Measurements from ENCODE around the gene GATB.

DNA sequence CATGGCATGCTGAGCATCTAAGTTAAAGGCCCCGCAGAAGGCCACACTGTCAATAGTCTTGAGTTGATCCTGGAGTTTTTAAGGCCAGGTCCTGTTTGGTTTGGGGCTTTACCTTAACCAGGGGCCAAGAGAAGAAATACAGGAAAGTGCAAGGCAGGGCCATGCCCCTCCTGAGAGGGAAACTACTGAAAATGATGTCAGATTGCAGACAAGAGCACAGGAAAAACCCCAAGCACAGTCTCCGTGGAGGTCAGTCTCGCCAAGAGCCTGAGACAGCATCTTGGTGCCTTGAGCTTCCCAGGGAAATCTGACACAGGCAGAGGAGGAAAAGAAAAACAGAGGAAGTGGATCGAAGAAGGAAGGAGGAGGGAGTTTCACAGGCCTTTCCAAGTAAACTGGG lies 32.2 kb upstream of the GATB start:
- TF ChIP-seq CTCF (conservative IDR thresholded peaks at IDR 0.05; ENCODE audit: low read depth in 2 of 2) (no peak), EZH2 (IDR thresholded peaks at IDR 0.05; ENCODE audit: low read depth, unreplicated experiment) (no peak), NANOG (IDR thresholded peaks at IDR 0.05; ENCODE audit: borderline replicate concordance) (no peak), POLR2AphosphoS5 (IDR thresholded peaks at IDR 0.05; ENCODE audit: low read depth) (no peak), EZH2phosphoT487 (IDR thresholded peaks at IDR 0.05; ENCODE audit: unreplicated experiment) (no peak)
